ENCODE data around the gene SKIL. TPM values are rescaled to one million over a fixed set of nuclear protein-coding genes. Genes with fewer than 3 reads are reported as not detected.

SKIL gene
- total and polyA plus RNA-seq, 8 donors, result 6.3 to 107 (median 33.9) TPM

DNA sequence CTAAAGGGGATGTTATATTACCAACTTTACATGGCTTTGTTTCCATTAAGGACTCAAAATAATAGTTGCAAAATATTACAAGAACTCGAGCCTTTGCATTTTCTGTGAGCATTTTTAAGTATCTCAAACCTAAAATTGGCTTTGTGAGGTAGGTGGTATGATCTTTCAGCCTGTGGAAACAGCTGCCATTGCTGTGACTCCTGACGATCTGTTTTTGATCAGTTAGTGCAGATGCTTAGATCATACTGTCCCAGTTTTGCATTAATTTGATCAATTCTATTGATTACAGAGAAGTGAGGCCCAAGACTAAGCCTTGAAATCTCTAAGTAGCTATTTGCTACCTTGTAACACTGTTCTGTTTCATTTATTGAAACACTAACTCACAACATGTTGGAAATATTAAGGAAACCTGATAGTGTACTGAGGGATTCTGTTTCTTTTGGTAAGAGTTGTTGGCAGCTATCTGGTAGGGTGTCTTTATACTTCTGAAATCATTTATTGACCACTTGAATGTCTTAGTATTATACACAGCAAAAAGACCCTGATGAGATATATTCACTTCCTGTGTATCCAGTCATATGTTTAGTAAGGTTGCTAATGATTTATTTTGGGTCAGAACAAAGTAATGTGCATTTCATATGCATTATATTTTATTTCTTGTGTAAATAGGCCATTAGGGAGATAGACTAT is 14.8 kb downstream of the SKIL start:
- Histone ChIP-seq H3K4me3 (no peak overlapping the region), H3K4me1 (peaks cover 0 to 74% (median 29%) of the 10 kb centered on the region in 4 donors), H3K27ac (no peak overlapping the region), H3K27me3 (no peaks in the 10 kb centered on the region), H3K36me3 (peaks cover 0 to 22% (median 6%) of the 10 kb centered on the region in 4 donors), H3K9me3 (no peaks in the 10 kb centered on the region)
- no peak for DNase-seq
- TF ChIP-seq, protein P1, sequence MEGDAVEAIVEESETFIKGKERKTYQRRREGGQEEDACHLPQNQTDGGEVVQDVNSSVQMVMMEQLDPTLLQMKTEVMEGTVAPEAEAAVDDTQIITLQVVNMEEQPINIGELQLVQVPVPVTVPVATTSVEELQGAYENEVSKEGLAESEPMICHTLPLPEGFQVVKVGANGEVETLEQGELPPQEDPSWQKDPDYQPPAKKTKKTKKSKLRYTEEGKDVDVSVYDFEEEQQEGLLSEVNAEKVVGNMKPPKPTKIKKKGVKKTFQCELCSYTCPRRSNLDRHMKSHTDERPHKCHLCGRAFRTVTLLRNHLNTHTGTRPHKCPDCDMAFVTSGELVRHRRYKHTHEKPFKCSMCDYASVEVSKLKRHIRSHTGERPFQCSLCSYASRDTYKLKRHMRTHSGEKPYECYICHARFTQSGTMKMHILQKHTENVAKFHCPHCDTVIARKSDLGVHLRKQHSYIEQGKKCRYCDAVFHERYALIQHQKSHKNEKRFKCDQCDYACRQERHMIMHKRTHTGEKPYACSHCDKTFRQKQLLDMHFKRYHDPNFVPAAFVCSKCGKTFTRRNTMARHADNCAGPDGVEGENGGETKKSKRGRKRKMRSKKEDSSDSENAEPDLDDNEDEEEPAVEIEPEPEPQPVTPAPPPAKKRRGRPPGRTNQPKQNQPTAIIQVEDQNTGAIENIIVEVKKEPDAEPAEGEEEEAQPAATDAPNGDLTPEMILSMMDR (IDR thresholded peaks at IDR 0.05), result no peak
- TF ChIP-seq POLR2AphosphoS5 (IDR thresholded peaks at IDR 0.05), result no peak
- TF ChIP-seq EP300 (IDR thresholded peaks at IDR 0.05), result no peak
- no peak for TF ChIP-seq POLR2A (IDR thresholded peaks at IDR 0.05)
- 49 to 72% (median 50%) methylated on average over 2 of the region's 2 CpGs for WGBS, 5 donors
- intact Hi-C loops (cut with DNase I; ENCODE audit: low total_unique reads), result no loop called here

DNA sequence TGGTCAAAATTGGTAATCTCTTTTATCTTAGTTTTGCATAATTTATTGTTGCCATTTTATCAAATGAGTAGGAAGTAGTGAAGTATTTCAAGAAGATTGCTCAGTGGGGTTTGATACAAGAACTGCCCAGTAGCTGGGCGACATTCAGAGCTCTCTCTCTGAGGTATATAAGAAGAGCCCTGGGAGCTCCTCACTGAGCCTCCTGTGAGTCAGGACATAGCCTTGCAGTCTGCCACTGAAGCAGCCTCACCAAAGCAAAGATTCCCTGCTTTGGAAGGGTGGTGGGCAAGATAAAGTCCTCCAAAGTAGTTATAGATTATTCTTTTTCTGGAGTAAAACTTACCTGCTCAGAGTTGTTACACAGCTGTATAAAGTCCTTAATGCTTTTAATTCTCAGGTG is 26.1 kb downstream of the SKIL start:
- peaks cover 31 to 94% (median 83%) of the 10 kb centered on the region in 4 donors for H3K36me3 ChIP-seq
- H3K9me3 ChIP-seq, result no peaks in the 10 kb centered on the region
- 40 to 75% (median 67%) methylated on average over 1 of the region's 1 CpG for WGBS, 5 donors
- peaks cover 0 to 11% (median 0%) of the 10 kb centered on the region in 4 donors for H3K4me1 ChIP-seq
- intact Hi-C loops (cut with DNase I; ENCODE audit: low total_unique reads), result no loop called here
- TF ChIP-seq EP300 (IDR thresholded peaks at IDR 0.05), result no peak
- TF ChIP-seq POLR2AphosphoS5 (IDR thresholded peaks at IDR 0.05), result no peak
- TF ChIP-seq, protein P1 (IDR thresholded peaks at IDR 0.05), result no peak
- no peak for DNase-seq
- no peak overlapping the region for H3K4me3 ChIP-seq
- no peak overlapping the region for H3K27ac ChIP-seq
- H3K27me3 ChIP-seq, result no peaks in the 10 kb centered on the region

DNA sequence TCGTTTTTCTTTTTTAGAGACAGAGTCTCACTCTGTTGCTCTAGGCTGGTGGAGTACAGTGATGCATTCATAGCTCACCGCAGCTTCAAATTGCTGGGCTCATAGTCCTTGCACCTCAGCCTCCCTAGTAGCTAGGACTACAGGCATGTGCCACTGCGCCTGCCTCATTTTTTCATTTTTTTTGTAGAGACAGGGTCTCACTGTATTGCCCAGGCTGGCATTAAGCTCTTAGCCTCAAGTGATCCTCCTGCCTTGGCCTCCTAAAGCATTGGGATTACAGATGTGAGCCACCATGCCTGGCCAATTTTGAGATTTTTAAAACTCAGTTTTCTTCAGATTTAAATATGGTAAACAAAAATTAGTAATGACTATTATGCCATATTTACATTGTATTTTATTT is 29.0 kb downstream of the SKIL start:
- no peaks in the 10 kb centered on the region for H3K9me3 ChIP-seq
- H3K4me3 ChIP-seq, result no peak overlapping the region
- H3K4me1 ChIP-seq, result peaks cover 0 to 11% (median 0%) of the 10 kb centered on the region in 4 donors
- peaks cover 40 to 94% (median 90%) of the 10 kb centered on the region in 4 donors for H3K36me3 ChIP-seq
- H3K27me3 ChIP-seq, result no peaks in the 10 kb centered on the region
- DNase-seq, result no peak
- no peak overlapping the region for H3K27ac ChIP-seq
- 91 to 98% (median 95%) methylated on average over 3 of the region's 3 CpGs for WGBS, 5 donors
- intact Hi-C loops (cut with DNase I; ENCODE audit: low total_unique reads), result no loop called here
- no peak for TF ChIP-seq POLR2AphosphoS5 (IDR thresholded peaks at IDR 0.05)
- no peak for TF ChIP-seq POLR2A (IDR thresholded peaks at IDR 0.05)
- TF ChIP-seq EP300 (IDR thresholded peaks at IDR 0.05), result no peak
- TF ChIP-seq, protein P1 (IDR thresholded peaks at IDR 0.05), result no peak

DNA sequence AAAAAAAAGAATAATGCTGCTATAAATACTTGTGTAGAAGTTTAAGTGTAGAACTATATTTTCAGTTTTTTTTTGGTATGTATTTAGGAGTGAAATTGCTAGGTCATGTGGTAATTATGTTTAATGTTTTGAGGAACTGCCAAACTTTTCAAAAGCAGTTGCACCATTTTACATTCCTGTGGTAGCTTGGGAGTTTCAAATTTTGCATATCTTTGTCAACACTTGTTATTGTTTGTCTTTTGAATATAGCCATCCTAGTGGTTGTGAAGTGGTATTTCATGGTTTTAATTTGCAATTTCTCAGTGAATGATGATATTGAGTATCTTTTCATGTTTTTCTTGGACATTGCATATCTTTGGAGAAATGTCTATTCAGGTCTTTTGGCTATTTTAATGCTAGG is 30.4 kb downstream of the SKIL start:
- TF ChIP-seq EP300 (IDR thresholded peaks at IDR 0.05) (no peak), POLR2AphosphoS5 (IDR thresholded peaks at IDR 0.05) (no peak)
- no peak overlapping the region for H3K27ac ChIP-seq
- peaks cover 38 to 91% (median 88%) of the 10 kb centered on the region in 4 donors for H3K36me3 ChIP-seq
- H3K4me3 ChIP-seq, result no peak overlapping the region
- intact Hi-C loops (cut with DNase I; ENCODE audit: low total_unique reads), result no loop called here
- H3K27me3 ChIP-seq, result no peaks in the 10 kb centered on the region
- no peaks in the 10 kb centered on the region for H3K9me3 ChIP-seq
- DNase-seq, result no peak
- peaks cover 0 to 4% (median 0%) of the 10 kb centered on the region in 4 donors for H3K4me1 ChIP-seq

DNA sequence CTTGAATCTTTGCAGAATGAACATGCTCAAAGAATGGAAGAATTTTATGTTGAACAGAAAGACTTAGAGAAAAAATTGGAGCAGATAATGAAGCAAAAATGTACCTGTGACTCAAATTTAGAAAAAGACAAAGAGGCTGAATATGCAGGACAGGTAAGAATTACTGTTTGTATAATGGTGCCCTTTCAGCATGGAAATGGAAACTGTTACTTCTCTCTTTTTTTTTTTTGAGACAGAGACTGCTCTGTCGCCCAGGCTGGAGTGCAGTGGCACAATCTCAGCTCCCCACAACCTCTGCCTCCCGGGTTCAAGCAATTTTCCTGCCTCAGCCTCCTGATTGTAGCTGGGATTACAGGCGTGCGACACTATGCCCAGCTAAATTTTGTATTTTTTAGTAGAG is 33.6 kb downstream of the SKIL start:
- no peak for DNase-seq
- intact Hi-C loops (cut with DNase I; ENCODE audit: low total_unique reads), result no loop called here
- Histone ChIP-seq H3K27me3 (no peaks in the 10 kb centered on the region), H3K9me3 (no peaks in the 10 kb centered on the region), H3K4me1 (no peaks in the 10 kb centered on the region), H3K4me3 (no peak overlapping the region), H3K27ac (no peak overlapping the region), H3K36me3 (peaks cover 22 to 67% (median 62%) of the 10 kb centered on the region in 4 donors)
- 85 to 97% (median 88%) methylated on average over 4 of the region's 4 CpGs for WGBS, 5 donors
- TF ChIP-seq POLR2A (IDR thresholded peaks at IDR 0.05), result no peak
- TF ChIP-seq EP300 (IDR thresholded peaks at IDR 0.05), result no peak
- no peak for TF ChIP-seq POLR2AphosphoS5 (IDR thresholded peaks at IDR 0.05)
- TF ChIP-seq, protein P1 (IDR thresholded peaks at IDR 0.05), result no peak

All from stomach (tissue), 9 donors.